Endothelial cell of umbilical vein (primary cell): ENCODE data around the gene COX7A2L.

Source experiments
- CTCF ChIP-seq, 2 donors: IDR thresholded peaks; 1 replicate in 1 of 2; 2 replicates in 1 of 2; pipeline ENCODE4 v1.5.1; 2011; ENCODE audit warnings: low read length in 2 of 2, mild to moderate bottlenecking in 2 of 2, moderate library complexity in 2 of 2, control low read depth in 1 of 2, inconsistent platforms in 1 of 2, low read depth in 1 of 2; ENCODE audit not compliant: insufficient read depth in 1 of 2; ENCODE audit errors: extremely low read depth in 1 of 2
- EZH2 ChIP-seq: IDR thresholded peaks from 2 replicates; pipeline ENCODE4 v1.6.1; 2012; ENCODE audit warnings: borderline replicate concordance, low read depth, mild to moderate bottlenecking, moderate library complexity, low read length, inconsistent platforms; ENCODE audit not compliant: severe bottlenecking
- MAX ChIP-seq: IDR thresholded peaks from 2 replicates; pipeline ENCODE4 v1.6.1; 2011; ENCODE audit not compliant: insufficient read depth, insufficient read length
- POLR2A ChIP-seq: IDR thresholded peaks from 2 replicates; pipeline ENCODE4 v1.6.1; 2012; ENCODE audit warnings: low read depth, mild to moderate bottlenecking, control low read depth, low read length
- POLR2AphosphoS5 ChIP-seq: IDR thresholded peaks from 2 replicates; pipeline ENCODE4 v1.6.1; 2012; ENCODE audit warnings: low read depth, mild to moderate bottlenecking, control low read depth, low read length, moderate library complexity; ENCODE audit not compliant: insufficient read depth

GRCh38 chr2:42404676-42405075, 43.7 kb upstream of the COX7A2L start:
- no peak for TF ChIP-seq CTCF (IDR thresholded peaks at IDR 0.05; ENCODE audit: extremely low read depth in 1 of 2, insufficient read depth in 1 of 2, low read depth in 1 of 2, low read length in 2 of 2)
- TF ChIP-seq POLR2AphosphoS5, result no peak
- no peak for TF ChIP-seq EZH2
- TF ChIP-seq POLR2A, result no peak
- no peak for TF ChIP-seq MAX
